HEK293 (cell line): ENCODE results near the gene EID3.

Experiments
- CTCF ChIP-seq: fragments of 450-650 bp; formaldehyde crosslinking; IDR thresholded peaks from 2 replicates; pipeline ENCODE4 v1.5.1; 2016; ENCODE audit warnings: missing biosample characterization, missing genetic modification characterization
- RBAK ChIP-seq: fragments of 450-650 bp; formaldehyde crosslinking; IDR thresholded peaks from 2 replicates; pipeline ENCODE4 v1.5.1; 2016; ENCODE audit warnings: missing biosample characterization, missing genetic modification characterization
- YY1 ChIP-seq: fragments of 450-650 bp; formaldehyde crosslinking; IDR thresholded peaks from 2 replicates; pipeline ENCODE4 v1.5.1; 2018; ENCODE audit warnings: missing biosample characterization, missing genetic modification characterization
- ZBTB7A ChIP-seq: fragments of 450-650 bp; formaldehyde crosslinking; IDR thresholded peaks from 2 replicates; pipeline ENCODE4 v1.5.1; 2016; ENCODE audit warnings: low read depth, missing biosample characterization, missing genetic modification characterization
- ZNF184 ChIP-seq: fragments of 450-650 bp; IDR thresholded peaks from 2 replicates; pipeline ENCODE4 v1.5.1; 2018; ENCODE audit warnings: missing biosample characterization, mild to moderate bottlenecking, missing genetic modification characterization
- ZNF324 ChIP-seq: fragments of 450-650 bp; formaldehyde crosslinking; IDR thresholded peaks from 2 replicates; pipeline ENCODE4 v1.5.1; 2016; ENCODE audit warnings: missing biosample characterization, missing genetic modification characterization
- ZNF366 ChIP-seq: fragments of 450-650 bp; formaldehyde crosslinking; conservative IDR thresholded peaks from 2 replicates; pipeline ENCODE4 v1.5.1; 2016; ENCODE audit warnings: missing biosample characterization, missing genetic modification characterization
- ZNF530 ChIP-seq: fragments of 450-650 bp; formaldehyde crosslinking; IDR thresholded peaks from 2 replicates; pipeline ENCODE4 v1.5.1; 2016; ENCODE audit warnings: low read depth, missing biosample characterization, missing genetic modification characterization
- ZNF571 ChIP-seq: fragments of 450-650 bp; formaldehyde crosslinking; IDR thresholded peaks from 2 replicates; pipeline ENCODE4 v1.5.0; 2017; ENCODE audit warnings: missing biosample characterization, missing genetic modification characterization
- ZNF791 ChIP-seq: fragments of 450-650 bp; formaldehyde crosslinking; IDR thresholded peaks from 2 replicates; pipeline ENCODE4 v1.5.1; 2016; ENCODE audit warnings: missing biosample characterization, missing genetic modification characterization
- ZSCAN4 ChIP-seq: fragments of 450-650 bp; formaldehyde crosslinking; IDR thresholded peaks from 2 replicates; pipeline ENCODE4 v1.5.1; 2017; ENCODE audit warnings: missing biosample characterization, missing genetic modification characterization
- TF ChIP-seq, protein P1 (sequence below): fragments of 450-650 bp; formaldehyde crosslinking; IDR thresholded peaks from 2 replicates; pipeline ENCODE4 v1.5.1; 2016; ENCODE audit warnings: missing biosample characterization, missing genetic modification characterization

GRCh38 chr12:104344682-104345081, 41.1 kb downstream of the EID3 start:
- TF ChIP-seq ZSCAN4 (tag by site-specific recombination) (no peak), ZNF791 (tag by site-specific recombination) (no peak), ZNF530 (tag by site-specific recombination) (no peak), CTCF (tag by site-specific recombination) (no peak), YY1 (tag by site-specific recombination) (no peak), ZNF184 (tag by site-specific recombination) (no peak), ZNF324 (tag by site-specific recombination) (no peak), ZNF571 (no peak), ZNF366 (tag by site-specific recombination) (no peak), RBAK (tag by site-specific recombination) (no peak), ZBTB7A (no peak)
- TF ChIP-seq, protein P1, sequence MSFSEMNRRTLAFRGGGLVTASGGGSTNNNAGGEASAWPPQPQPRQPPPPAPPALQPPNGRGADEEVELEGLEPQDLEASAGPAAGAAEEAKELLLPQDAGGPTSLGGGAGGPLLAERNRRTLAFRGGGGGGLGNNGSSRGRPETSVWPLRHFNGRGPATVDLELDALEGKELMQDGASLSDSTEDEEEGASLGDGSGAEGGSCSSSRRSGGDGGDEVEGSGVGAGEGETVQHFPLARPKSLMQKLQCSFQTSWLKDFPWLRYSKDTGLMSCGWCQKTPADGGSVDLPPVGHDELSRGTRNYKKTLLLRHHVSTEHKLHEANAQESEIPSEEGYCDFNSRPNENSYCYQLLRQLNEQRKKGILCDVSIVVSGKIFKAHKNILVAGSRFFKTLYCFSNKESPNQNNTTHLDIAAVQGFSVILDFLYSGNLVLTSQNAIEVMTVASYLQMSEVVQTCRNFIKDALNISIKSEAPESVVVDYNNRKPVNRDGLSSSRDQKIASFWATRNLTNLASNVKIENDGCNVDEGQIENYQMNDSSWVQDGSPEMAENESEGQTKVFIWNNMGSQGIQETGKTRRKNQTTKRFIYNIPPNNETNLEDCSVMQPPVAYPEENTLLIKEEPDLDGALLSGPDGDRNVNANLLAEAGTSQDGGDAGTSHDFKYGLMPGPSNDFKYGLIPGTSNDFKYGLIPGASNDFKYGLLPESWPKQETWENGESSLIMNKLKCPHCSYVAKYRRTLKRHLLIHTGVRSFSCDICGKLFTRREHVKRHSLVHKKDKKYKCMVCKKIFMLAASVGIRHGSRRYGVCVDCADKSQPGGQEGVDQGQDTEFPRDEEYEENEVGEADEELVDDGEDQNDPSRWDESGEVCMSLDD = no peak
